Neural cell (in vitro differentiated cells): ENCODE measurements around the gene BMP10. TPM values are rescaled to one million over a fixed set of nuclear protein-coding genes. Genes with fewer than 3 reads are reported as not detected.

Experiments used
- H2AFZ ChIP-seq: fragments of 200-600, 300-800 bp; sonication (generic), shearing (Covaris generic); 2 replicates; pipeline ENCODE4 v1.6.0; 2014; ENCODE audit warnings: low read depth, mild to moderate bottlenecking, antibody characterized with exemption, low read length, moderate library complexity
- H3F3A ChIP-seq: fragments of 200-600 bp; shearing (Covaris generic); 2 replicates; pipeline ENCODE4 v1.6.1; 2016; ENCODE audit warnings: mild to moderate bottlenecking, moderate library complexity, mixed read lengths, antibody characterized with exemption, low read length; ENCODE audit not compliant: insufficient read depth, poor library complexity, severe bottlenecking
- H3K27ac ChIP-seq: fragments of 200-600, 300-800 bp; sonication (generic), shearing (Covaris generic); 2 replicates; pipeline ENCODE4 v1.5.1; 2014; ENCODE audit warnings: mild to moderate bottlenecking, low read length, moderate library complexity
- H3K27me3 ChIP-seq: fragments of 300-800, 200-600 bp; sonication (generic), shearing (Covaris generic); 2 replicates; pipeline ENCODE4 v1.6.0; 2014; ENCODE audit warnings: mild to moderate bottlenecking, low read depth, low read length, moderate library complexity; ENCODE audit not compliant: insufficient read depth
- H3K36me3 ChIP-seq: fragments of 300-800, 200-600 bp; sonication (generic), shearing (Covaris generic); 2 replicates; pipeline ENCODE4 v1.5.1; 2014; ENCODE audit warnings: mild to moderate bottlenecking, antibody characterized with exemption, low read length, moderate library complexity; ENCODE audit not compliant: insufficient read depth
- H3K4me2 ChIP-seq: fragments of 300-800, 200-600 bp; sonication (generic), shearing (Covaris generic); 2 replicates; pipeline ENCODE4 v1.6.0; 2014; ENCODE audit warnings: mild to moderate bottlenecking, low read length
- H3K4me3 ChIP-seq: fragments of 300-800, 200-600 bp; sonication (generic), shearing (Covaris generic); 2 replicates; pipeline ENCODE4 v1.5.1; 2014; ENCODE audit warnings: mild to moderate bottlenecking, low read length, moderate library complexity
- H3K79me2 ChIP-seq: fragments of 200-600 bp; shearing (Covaris generic); replicated peaks from 2 replicates; pipeline ENCODE4 v1.6.0; 2014; ENCODE audit warnings: mild to moderate bottlenecking, low read length, moderate library complexity; ENCODE audit not compliant: insufficient read depth
- H3K9ac ChIP-seq: fragments of 300-800, 200-600 bp; sonication (generic), shearing (Covaris generic); 2 replicates; pipeline ENCODE4 v1.6.1; 2016; ENCODE audit warnings: mild to moderate bottlenecking, low read length, mixed read lengths
- H3K9me2 ChIP-seq: fragments of 200-600 bp; shearing (Covaris generic); 2 replicates; pipeline ENCODE4 v1.6.1; 2016; ENCODE audit warnings: mild to moderate bottlenecking, low read length, mixed read lengths; ENCODE audit not compliant: insufficient read depth
- H3K9me3 ChIP-seq: fragments of 200-600, 300-800 bp; sonication (generic), shearing (Covaris generic); 2 replicates; pipeline ENCODE4 v1.6.1; 2016; ENCODE audit warnings: mild to moderate bottlenecking, mixed run types, low read length, moderate library complexity, mixed read lengths
- H4K20me1 ChIP-seq: fragments of 200-600 bp; shearing (Covaris generic); 2 replicates; pipeline ENCODE4 v1.6.1; 2016; ENCODE audit warnings: mild to moderate bottlenecking, mixed run types; ENCODE audit not compliant: insufficient read depth
- CTCF ChIP-seq: fragments of 450-650 bp; IDR thresholded peaks from 2 replicates; pipeline ENCODE4 v1.5.1; 2014; ENCODE audit warnings: antibody characterized with exemption, mild to moderate bottlenecking, moderate library complexity; ENCODE audit not compliant: poor library complexity, severe bottlenecking
- EP300 ChIP-seq: fragments of 450-650 bp; conservative IDR thresholded peaks from 2 replicates; pipeline ENCODE4 v1.6.1; 2014; ENCODE audit warnings: antibody characterized with exemption, mild to moderate bottlenecking, moderate library complexity; ENCODE audit not compliant: poor library complexity, severe bottlenecking
- EZH2 ChIP-seq: fragments of 200-600, 300-800 bp; shearing (Covaris generic), sonication (generic); IDR thresholded peaks from 2 replicates; pipeline ENCODE4 v1.6.1; 2014; ENCODE audit warnings: antibody characterized with exemption, low read length, borderline replicate concordance, mild to moderate bottlenecking; ENCODE audit not compliant: insufficient read depth, poor library complexity, severe bottlenecking
- MXI1 ChIP-seq: fragments of 450-650 bp; conservative IDR thresholded peaks from 2 replicates; pipeline ENCODE4 v1.6.1; 2014; ENCODE audit warnings: antibody characterized with exemption, mild to moderate bottlenecking; ENCODE audit not compliant: poor library complexity, severe bottlenecking
- POLR2AphosphoS5 ChIP-seq: IDR thresholded peaks from 2 replicates; pipeline ENCODE4 v1.6.1; 2012
- RAD21 ChIP-seq: fragments of 450-650 bp; conservative IDR thresholded peaks from 2 replicates; pipeline ENCODE4 v1.6.1; 2014; ENCODE audit warnings: antibody characterized with exemption, mild to moderate bottlenecking, moderate library complexity
- SMC3 ChIP-seq: fragments of 450-650 bp; conservative IDR thresholded peaks from 2 replicates; pipeline ENCODE4 v1.6.1; 2014; ENCODE audit warnings: antibody characterized with exemption, mild to moderate bottlenecking, moderate library complexity; ENCODE audit not compliant: poor library complexity
- TAF1 ChIP-seq: IDR thresholded peaks from 2 replicates; pipeline ENCODE4 v1.6.1; 2012; ENCODE audit warnings: low read depth
- polyA plus RNA-seq: library from polyadenylated mRNA; depleted of rRNA; stranded (reverse); fragments of >200 nt; gene quantifications from 2 replicates; pipeline ENCODE4 v1.2.3, GENCODE V29; 2014
- TF ChIP-seq, protein P1 (sequence below): IDR thresholded peaks from 2 replicates; pipeline ENCODE4 v1.6.1; 2012; ENCODE audit warnings: borderline replicate concordance

The BMP10 gene
- polyA plus RNA-seq, 1 donor from 2014 or later, result not detected

DNA sequence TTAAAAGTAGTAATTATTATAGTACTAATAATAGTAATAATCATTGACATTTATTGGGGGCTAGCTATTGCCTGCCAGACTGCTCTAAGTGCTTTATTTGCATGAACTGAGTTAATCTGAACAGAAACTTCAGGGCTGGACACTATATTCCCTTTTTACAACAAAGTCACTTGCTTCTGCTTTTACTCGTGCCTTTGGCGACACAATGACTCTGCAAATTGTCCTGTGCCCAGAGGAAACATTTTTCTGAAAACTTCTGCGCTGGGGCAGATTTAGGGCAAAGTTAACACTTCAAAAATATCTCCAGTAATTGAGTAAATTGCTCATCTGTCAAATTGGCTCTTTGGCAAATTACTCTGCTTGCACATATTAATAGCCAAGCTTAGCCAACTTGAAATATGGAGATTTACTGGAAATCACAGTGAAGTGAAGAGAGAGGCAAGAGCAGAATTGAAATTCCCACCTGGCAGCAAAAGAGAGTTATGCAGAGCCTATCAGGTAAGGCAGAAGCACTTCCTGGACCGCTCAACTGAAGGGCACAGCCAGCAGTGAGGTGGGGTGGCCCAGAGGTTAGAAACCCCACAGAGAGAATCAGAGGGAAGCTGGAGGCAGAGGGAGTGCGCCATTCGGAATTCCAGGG is 36.3 kb downstream of the BMP10 start:
- Histone ChIP-seq H3K79me2 (no peaks in the 10 kb centered on the region), H3K9me2 (no peaks in the 10 kb centered on the region), H3K4me3 (no peak overlapping the region), H3F3A (no peaks in the 10 kb centered on the region), H3K9me3 (no peaks in the 10 kb centered on the region), H3K27ac (no peak overlapping the region), H2AFZ (no peak overlapping the region), H3K36me3 (no peaks in the 10 kb centered on the region), H3K4me2 (no peak overlapping the region), H3K9ac (no peak overlapping the region), H4K20me1 (no peaks in the 10 kb centered on the region), H3K27me3 (no peaks in the 10 kb centered on the region)
- no peak for TF ChIP-seq POLR2AphosphoS5
- no peak for TF ChIP-seq CTCF
- TF ChIP-seq EP300, result no peak
- TF ChIP-seq, protein P1, sequence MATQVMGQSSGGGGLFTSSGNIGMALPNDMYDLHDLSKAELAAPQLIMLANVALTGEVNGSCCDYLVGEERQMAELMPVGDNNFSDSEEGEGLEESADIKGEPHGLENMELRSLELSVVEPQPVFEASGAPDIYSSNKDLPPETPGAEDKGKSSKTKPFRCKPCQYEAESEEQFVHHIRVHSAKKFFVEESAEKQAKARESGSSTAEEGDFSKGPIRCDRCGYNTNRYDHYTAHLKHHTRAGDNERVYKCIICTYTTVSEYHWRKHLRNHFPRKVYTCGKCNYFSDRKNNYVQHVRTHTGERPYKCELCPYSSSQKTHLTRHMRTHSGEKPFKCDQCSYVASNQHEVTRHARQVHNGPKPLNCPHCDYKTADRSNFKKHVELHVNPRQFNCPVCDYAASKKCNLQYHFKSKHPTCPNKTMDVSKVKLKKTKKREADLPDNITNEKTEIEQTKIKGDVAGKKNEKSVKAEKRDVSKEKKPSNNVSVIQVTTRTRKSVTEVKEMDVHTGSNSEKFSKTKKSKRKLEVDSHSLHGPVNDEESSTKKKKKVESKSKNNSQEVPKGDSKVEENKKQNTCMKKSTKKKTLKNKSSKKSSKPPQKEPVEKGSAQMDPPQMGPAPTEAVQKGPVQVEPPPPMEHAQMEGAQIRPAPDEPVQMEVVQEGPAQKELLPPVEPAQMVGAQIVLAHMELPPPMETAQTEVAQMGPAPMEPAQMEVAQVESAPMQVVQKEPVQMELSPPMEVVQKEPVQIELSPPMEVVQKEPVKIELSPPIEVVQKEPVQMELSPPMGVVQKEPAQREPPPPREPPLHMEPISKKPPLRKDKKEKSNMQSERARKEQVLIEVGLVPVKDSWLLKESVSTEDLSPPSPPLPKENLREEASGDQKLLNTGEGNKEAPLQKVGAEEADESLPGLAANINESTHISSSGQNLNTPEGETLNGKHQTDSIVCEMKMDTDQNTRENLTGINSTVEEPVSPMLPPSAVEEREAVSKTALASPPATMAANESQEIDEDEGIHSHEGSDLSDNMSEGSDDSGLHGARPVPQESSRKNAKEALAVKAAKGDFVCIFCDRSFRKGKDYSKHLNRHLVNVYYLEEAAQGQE, result no peak
- no peak for TF ChIP-seq TAF1
- TF ChIP-seq EZH2, result no peak
- TF ChIP-seq SMC3, result no peak
- no peak for TF ChIP-seq MXI1
- TF ChIP-seq RAD21, result no peak

DNA sequence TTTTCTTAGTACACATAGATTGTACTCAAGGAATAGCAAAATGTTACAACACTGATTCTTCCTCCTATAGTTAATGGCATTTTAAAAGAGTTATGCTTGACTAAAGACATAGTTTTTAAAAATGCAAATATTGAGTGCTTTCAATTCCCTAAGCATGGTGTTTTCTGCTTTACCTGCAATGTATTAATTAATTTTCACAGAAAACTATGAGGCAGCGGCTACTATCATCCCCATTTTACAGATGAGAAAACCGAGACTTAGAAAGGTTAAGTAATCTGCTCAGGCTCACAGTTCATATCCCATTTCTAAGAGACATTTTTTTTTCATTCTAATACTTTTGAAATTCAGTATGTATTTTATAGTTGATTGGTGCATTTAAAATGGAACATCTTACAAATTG is 38.0 kb downstream of the BMP10 start:
- Histone ChIP-seq H3K79me2 (no peaks in the 10 kb centered on the region), H3F3A (no peaks in the 10 kb centered on the region)

More for the DNA sequence above, 38.0 kb downstream of the BMP10 start:
- Histone ChIP-seq H3K27ac (no peak overlapping the region), H3K4me2 (no peak overlapping the region), H3K9ac (no peak overlapping the region), H3K9me3 (no peaks in the 10 kb centered on the region), H3K36me3 (no peaks in the 10 kb centered on the region), H3K4me3 (no peak overlapping the region), H2AFZ (no peak overlapping the region), H4K20me1 (no peaks in the 10 kb centered on the region), H3K9me2 (no peaks in the 10 kb centered on the region), H3K27me3 (no peaks in the 10 kb centered on the region)
- TF ChIP-seq EP300 (no peak), EZH2 (no peak), CTCF (no peak), MXI1 (no peak), RAD21 (no peak), POLR2AphosphoS5 (no peak), SMC3 (no peak), TAF1 (no peak)
- TF ChIP-seq, protein P1, result no peak
